Gastrocnemius medialis (tissue), 4 donors: Measurements from ENCODE around the gene CD22. TPM values are rescaled to one million over a fixed set of nuclear protein-coding genes. Genes with fewer than 3 reads are reported as not detected.

Experiments
- ATAC-seq, 2 donors: fragments of 150-250 bp; one replicate each; pipeline ENCODE4 v1.9.1; 2016
- DNase-seq, 2 donors: peaks; one replicate each; pipeline ENCODE4 v3.0.0-alpha.2; 2019
- H3K27ac ChIP-seq, 4 donors: fragments of 200-600 bp; sonication (generic); 1 replicate in 1 of 4; 2 replicates in 3 of 4; pipeline ENCODE4 v1.5.1; 2016 to 2018; ENCODE audit warnings: mild to moderate bottlenecking in 2 of 4, moderate library complexity in 1 of 4
- H3K27me3 ChIP-seq, 3 donors: fragments of 200-600 bp; sonication (generic) in 2 of 3; 1 replicate in 1 of 3; 2 replicates in 2 of 3; pipeline versions ENCODE4 v1.5.1 to v1.6.0; 2016 to 2019; ENCODE audit warnings: mild to moderate bottlenecking in 1 of 3, moderate library complexity in 1 of 3
- H3K36me3 ChIP-seq, 2 donors: fragments of 200-600 bp; sonication (generic) in 1 of 2; one replicate each; pipeline ENCODE4 v1.5.1; 2017 to 2018
- H3K4me1 ChIP-seq, 2 donors: fragments of 200-600 bp; sonication (generic) in 1 of 2; one replicate each; pipeline ENCODE4 v1.5.1; 2016 to 2017; ENCODE audit warnings: mild to moderate bottlenecking in 2 of 2
- H3K4me3 ChIP-seq, 4 donors: fragments of 200-600 bp; sonication (generic) in 3 of 4; 1 replicate in 1 of 4; 2 replicates in 3 of 4; pipeline ENCODE4 v1.5.1; 2016 to 2019; ENCODE audit warnings: mild to moderate bottlenecking in 2 of 4
- H3K9me3 ChIP-seq, 3 donors: fragments of 200-600 bp; sonication (generic) in 2 of 3; 1 replicate in 1 of 3; 2 replicates in 2 of 3; pipeline ENCODE4 v1.5.1; 2016 to 2019
- POLR2A ChIP-seq, 2 donors: fragments of 450-650 bp; IDR thresholded peaks; one replicate each; pipeline ENCODE4 v1.6.1; 2017; ENCODE audit warnings: antibody characterized with exemption in 2 of 2, mild to moderate bottlenecking in 2 of 2, moderate library complexity in 2 of 2
- in situ Hi-C, 4 donors: fragments of 200-750 bp; cut with MboI; loops; one replicate each; pipeline versions ENCODE4 v1.15.0 to v1.8.0; 2017; ENCODE audit warnings: low sequenced_read_pairs in 4 of 4
- intact Hi-C: fragments of 100-400 bp; cut with DNase I; formaldehyde crosslinking; loops from one replicate; pipeline ENCODE4 v1.15.1; 2023; ENCODE audit warnings: low total_unique reads
- total RNA-seq, 4 donors: library from RNA; depleted of rRNA; stranded (reverse); fragments of >200 nt; gene quantifications; one replicate each; pipeline versions ENCODE4 v1.1.0 to v1.2.3, GENCODE V29; 2016
- TF ChIP-seq, protein P1 (sequence below), 5 experiments: fragments of 450-650 bp in 3 of 5; fragments of 200-600 bp in 2 of 5; sonication (generic) in 2 of 5; IDR thresholded peaks in 4 of 5; conservative IDR thresholded peaks in 1 of 5; 1 replicate in 4 of 5; 2 replicates in 1 of 5; pipeline ENCODE4 v1.5.1; 2016 to 2019; ENCODE audit warnings: antibody characterized with exemption in 5 of 5, mild to moderate bottlenecking in 3 of 5, moderate library complexity in 3 of 5

Gene CD22
- total RNA-seq, 4 donors from 2014 or later, result 0.59 TPM; not detected in 3

DNA sequence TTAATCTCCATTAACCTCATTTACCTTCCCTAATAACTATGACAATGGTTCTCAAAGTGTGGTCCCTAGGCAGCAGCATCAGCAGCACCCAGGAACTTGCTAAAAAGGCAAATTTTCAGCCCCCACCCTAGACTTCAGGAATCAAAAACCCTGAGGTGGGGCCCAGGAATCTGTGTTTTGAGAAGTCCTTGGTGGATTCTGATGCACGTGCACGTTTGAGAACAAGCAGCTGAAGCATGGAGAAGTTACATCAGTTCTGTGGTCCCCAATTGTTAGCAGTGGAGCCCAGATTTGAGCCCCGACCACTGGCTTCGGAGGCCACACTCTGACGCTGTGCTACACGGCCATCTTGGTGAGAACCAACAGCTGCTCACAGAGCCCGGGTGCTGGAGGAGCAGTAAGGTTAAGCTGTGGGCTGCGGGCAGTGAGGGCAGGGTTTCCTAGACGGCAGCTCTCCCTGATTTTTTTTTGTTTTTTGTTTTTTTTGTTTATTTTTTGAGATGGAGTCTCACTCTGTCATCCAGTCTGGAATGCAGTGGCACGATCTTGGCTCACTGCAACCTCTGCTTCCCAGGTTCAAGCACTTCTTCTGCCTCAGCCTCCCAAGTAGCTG is 14.0 kb upstream of the CD22 start:
- no peak for TF ChIP-seq POLR2A (IDR thresholded peaks at IDR 0.05)
- TF ChIP-seq, protein P1, sequence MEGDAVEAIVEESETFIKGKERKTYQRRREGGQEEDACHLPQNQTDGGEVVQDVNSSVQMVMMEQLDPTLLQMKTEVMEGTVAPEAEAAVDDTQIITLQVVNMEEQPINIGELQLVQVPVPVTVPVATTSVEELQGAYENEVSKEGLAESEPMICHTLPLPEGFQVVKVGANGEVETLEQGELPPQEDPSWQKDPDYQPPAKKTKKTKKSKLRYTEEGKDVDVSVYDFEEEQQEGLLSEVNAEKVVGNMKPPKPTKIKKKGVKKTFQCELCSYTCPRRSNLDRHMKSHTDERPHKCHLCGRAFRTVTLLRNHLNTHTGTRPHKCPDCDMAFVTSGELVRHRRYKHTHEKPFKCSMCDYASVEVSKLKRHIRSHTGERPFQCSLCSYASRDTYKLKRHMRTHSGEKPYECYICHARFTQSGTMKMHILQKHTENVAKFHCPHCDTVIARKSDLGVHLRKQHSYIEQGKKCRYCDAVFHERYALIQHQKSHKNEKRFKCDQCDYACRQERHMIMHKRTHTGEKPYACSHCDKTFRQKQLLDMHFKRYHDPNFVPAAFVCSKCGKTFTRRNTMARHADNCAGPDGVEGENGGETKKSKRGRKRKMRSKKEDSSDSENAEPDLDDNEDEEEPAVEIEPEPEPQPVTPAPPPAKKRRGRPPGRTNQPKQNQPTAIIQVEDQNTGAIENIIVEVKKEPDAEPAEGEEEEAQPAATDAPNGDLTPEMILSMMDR (IDR thresholded peaks at IDR 0.05 in 4 of 5, conservative IDR thresholded peaks at IDR 0.05 in 1 of 5), result no peak
- ATAC-seq (no peak), DNase-seq (no peak)
- H3K9me3 ChIP-seq, result no peaks in the 10 kb centered on the region
- in situ Hi-C loops (no loop called here), intact Hi-C loops (no loop called here)
- H3K27me3 ChIP-seq, result no peaks in the 10 kb centered on the region
- no peaks in the 10 kb centered on the region for H3K36me3 ChIP-seq
- no peak overlapping the region for H3K27ac ChIP-seq
- no peaks in the 10 kb centered on the region for H3K4me1 ChIP-seq
- no peak overlapping the region for H3K4me3 ChIP-seq

DNA sequence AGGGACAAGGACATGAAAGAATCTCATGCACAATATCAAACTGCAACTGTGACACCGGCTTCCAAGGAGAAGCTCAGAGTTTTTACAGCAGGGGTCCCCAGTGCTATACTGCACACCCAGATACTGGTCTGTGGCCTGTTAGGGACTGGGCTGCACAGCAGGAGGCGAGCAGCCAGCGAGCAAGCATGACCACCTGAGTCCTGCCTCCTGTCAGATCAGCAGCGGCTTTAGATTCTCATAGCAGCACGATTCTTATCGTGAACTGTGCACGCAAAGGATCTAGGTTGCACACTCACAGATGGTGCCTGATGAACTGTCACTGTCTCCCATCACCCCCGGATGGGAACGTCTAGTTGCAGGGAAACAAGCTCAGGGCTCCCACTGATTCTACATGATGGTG is 13.1 kb upstream of the CD22 start:
- Histone ChIP-seq H3K27ac (no peak overlapping the region), H3K36me3 (no peaks in the 10 kb centered on the region), H3K4me3 (no peak overlapping the region), H3K4me1 (no peaks in the 10 kb centered on the region), H3K27me3 (no peaks in the 10 kb centered on the region), H3K9me3 (no peaks in the 10 kb centered on the region)
- ATAC-seq (no peak), DNase-seq (no peak)
- TF ChIP-seq, protein P1 (IDR thresholded peaks at IDR 0.05 in 4 of 5, conservative IDR thresholded peaks at IDR 0.05 in 1 of 5), result no peak
- no peak for TF ChIP-seq POLR2A (IDR thresholded peaks at IDR 0.05)
- in situ Hi-C loops (no loop called here), intact Hi-C loops (no loop called here)

DNA sequence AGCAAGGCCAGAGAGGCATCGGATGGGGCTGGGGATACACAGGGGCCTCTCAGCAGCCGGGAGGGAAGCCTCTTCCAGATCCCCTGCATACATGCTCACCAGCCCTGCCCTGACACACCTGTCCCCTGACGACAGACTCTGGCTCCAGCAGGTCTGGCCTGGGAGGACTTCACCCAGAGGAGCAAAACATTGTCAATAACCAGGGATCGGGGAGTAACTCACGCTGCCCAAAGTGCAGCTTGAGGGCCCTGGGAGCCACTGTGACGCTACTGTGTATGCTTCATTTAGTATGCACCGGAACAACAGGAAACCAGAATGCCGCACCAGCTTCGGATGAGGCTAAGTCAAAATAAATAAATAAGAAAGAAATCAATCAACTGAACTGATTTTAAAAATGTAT is 12.4 kb upstream of the CD22 start:
- Histone ChIP-seq H3K36me3 (no peaks in the 10 kb centered on the region), H3K4me1 (no peaks in the 10 kb centered on the region), H3K9me3 (no peaks in the 10 kb centered on the region), H3K27me3 (peaks cover 0 to 5% (median 0%) of the 10 kb centered on the region in 3 donors), H3K27ac (no peak overlapping the region), H3K4me3 (no peak overlapping the region)
- in situ Hi-C loops, result no loop called here
- DNase-seq (no peak), ATAC-seq (no peak)
- intact Hi-C loops, result no loop called here
- TF ChIP-seq, protein P1 (IDR thresholded peaks at IDR 0.05 in 4 of 5, conservative IDR thresholded peaks at IDR 0.05 in 1 of 5), result no peak
- TF ChIP-seq POLR2A (IDR thresholded peaks at IDR 0.05), result no peak

DNA sequence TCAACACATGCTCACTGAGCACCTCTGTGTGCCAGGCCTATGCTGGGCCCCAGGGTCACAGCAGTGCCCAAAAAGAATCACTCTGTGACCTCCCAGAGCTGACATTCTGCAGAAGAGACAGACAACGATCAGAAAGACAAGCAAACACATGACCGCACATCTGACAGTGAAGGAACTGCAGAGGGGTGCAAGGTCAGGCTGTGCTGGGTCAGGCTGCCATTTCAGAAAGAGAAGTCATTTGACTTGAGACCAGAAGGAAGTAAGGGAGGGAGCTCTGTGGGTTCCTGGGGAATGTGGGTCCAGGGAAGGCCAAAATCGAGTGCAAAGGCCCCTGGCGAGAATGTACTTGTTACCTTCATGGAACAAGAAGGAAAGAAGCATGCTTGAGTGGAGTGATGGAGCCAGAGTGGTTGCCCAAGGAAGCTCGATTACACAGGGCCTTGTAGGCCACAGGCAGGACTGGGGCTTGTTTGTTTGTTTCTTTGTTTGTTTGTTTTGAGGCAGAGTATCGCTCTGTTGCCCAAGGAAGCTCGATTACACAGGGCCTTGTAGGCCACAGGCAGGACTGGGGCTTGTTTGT is 11.4 kb upstream of the CD22 start:
- TF ChIP-seq, protein P1 (IDR thresholded peaks at IDR 0.05 in 4 of 5, conservative IDR thresholded peaks at IDR 0.05 in 1 of 5), result no peak
- no peak for TF ChIP-seq POLR2A (IDR thresholded peaks at IDR 0.05)
- no peak overlapping the region for H3K4me3 ChIP-seq
- no peaks in the 10 kb centered on the region for H3K4me1 ChIP-seq
- no peak overlapping the region for H3K27ac ChIP-seq
- peaks cover 0 to 6% (median 0%) of the 10 kb centered on the region in 3 donors for H3K27me3 ChIP-seq
- no peaks in the 10 kb centered on the region for H3K9me3 ChIP-seq
- no peaks in the 10 kb centered on the region for H3K36me3 ChIP-seq
- no peak for DNase-seq
- intact Hi-C loops, result no loop called here
- ATAC-seq, result no peak
- in situ Hi-C loops, result no loop called here
